Fibroblast of lung (primary cell): Measurements from ENCODE around the gene SMG6.

Experiments
- EZH2 ChIP-seq: IDR thresholded peaks from 2 replicates; pipeline ENCODE4 v1.5.1; 2012; ENCODE audit warnings: low read length, control low read depth, mild to moderate bottlenecking; ENCODE audit errors: missing control alignments
- TF ChIP-seq, protein P1 (sequence below), 2 donors: IDR thresholded peaks in 1 of 2; conservative IDR thresholded peaks in 1 of 2; 1 replicate in 1 of 2; 2 replicates in 1 of 2; pipeline ENCODE4 v1.5.1; 2011 to 2012; ENCODE audit warnings: low read length in 2 of 2, control low read depth in 1 of 2, inconsistent platforms in 1 of 2, low read depth in 1 of 2, mild to moderate bottlenecking in 1 of 2

DNA sequence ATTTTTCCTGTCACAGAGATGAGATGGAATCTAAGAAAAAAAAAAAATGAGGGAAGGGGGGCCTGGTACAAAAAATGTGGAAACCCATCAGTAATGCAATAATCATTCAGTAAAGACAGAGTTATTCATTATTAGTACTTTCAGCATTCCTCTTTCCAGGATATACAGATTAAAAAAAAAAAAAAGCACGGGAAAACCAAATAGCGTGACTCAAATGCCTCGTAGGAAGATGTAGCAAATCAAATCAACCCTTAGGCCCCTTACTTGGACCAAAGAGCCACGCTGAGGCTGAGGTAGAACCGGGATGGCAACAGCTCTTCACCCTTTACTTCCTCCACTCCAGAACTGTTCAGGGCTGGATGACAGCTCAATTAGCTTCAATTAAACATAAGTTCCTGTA is 52.5 kb downstream of the SMG6 start:
- TF ChIP-seq, protein P1, sequence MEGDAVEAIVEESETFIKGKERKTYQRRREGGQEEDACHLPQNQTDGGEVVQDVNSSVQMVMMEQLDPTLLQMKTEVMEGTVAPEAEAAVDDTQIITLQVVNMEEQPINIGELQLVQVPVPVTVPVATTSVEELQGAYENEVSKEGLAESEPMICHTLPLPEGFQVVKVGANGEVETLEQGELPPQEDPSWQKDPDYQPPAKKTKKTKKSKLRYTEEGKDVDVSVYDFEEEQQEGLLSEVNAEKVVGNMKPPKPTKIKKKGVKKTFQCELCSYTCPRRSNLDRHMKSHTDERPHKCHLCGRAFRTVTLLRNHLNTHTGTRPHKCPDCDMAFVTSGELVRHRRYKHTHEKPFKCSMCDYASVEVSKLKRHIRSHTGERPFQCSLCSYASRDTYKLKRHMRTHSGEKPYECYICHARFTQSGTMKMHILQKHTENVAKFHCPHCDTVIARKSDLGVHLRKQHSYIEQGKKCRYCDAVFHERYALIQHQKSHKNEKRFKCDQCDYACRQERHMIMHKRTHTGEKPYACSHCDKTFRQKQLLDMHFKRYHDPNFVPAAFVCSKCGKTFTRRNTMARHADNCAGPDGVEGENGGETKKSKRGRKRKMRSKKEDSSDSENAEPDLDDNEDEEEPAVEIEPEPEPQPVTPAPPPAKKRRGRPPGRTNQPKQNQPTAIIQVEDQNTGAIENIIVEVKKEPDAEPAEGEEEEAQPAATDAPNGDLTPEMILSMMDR (conservative IDR thresholded peaks at IDR 0.05 in 1 of 2, IDR thresholded peaks at IDR 0.05 in 1 of 2; ENCODE audit: low read depth in 1 of 2, low read length in 2 of 2), result no peak
- no peak for TF ChIP-seq EZH2
